Ishikawa (cell line): ENCODE results near the gene COG6.

Source experiments
- CEBPB ChIP-seq: IDR thresholded peaks from 2 replicates; pipeline ENCODE4 v1.6.1; 2012
- CREB1 ChIP-seq: IDR thresholded peaks from 2 replicates; pipeline ENCODE4 v1.6.1; 2012; ENCODE audit warnings: low read depth
- EGR1 ChIP-seq: IDR thresholded peaks from 2 replicates; pipeline ENCODE4 v1.6.1; 2012
- EP300 ChIP-seq: IDR thresholded peaks from 2 replicates; pipeline ENCODE4 v1.6.1; 2012; ENCODE audit warnings: borderline replicate concordance
- FOXM1 ChIP-seq: IDR thresholded peaks from 2 replicates; pipeline ENCODE4 v1.6.1; 2012; ENCODE audit warnings: low read depth, borderline replicate concordance
- MAX ChIP-seq: IDR thresholded peaks from 2 replicates; pipeline ENCODE4 v1.6.1; 2012
- NFIC ChIP-seq: IDR thresholded peaks from 2 replicates; pipeline ENCODE4 v1.6.1; 2012
- RAD21 ChIP-seq: IDR thresholded peaks from 2 replicates; pipeline ENCODE4 v1.6.1; 2012; ENCODE audit warnings: low read depth
- REST ChIP-seq: IDR thresholded peaks from 2 replicates; pipeline ENCODE4 v1.6.1; 2012; ENCODE audit warnings: low read depth, mild to moderate bottlenecking
- TAF1 ChIP-seq: IDR thresholded peaks from 2 replicates; pipeline ENCODE4 v1.6.1; 2012; ENCODE audit warnings: low read depth, mild to moderate bottlenecking
- TCF12 ChIP-seq: IDR thresholded peaks from 2 replicates; pipeline ENCODE4 v1.6.1; 2012; ENCODE audit warnings: low read depth
- TEAD4 ChIP-seq: IDR thresholded peaks from 2 replicates; pipeline ENCODE4 v1.6.1; 2012
- USF1 ChIP-seq: IDR thresholded peaks from 2 replicates; pipeline ENCODE4 v1.6.1; 2012
- YY1 ChIP-seq: IDR thresholded peaks from 2 replicates; pipeline ENCODE4 v1.6.1; 2012; ENCODE audit warnings: low read depth
- ZBTB7A ChIP-seq: IDR thresholded peaks from 2 replicates; pipeline ENCODE4 v1.6.1; 2012; ENCODE audit warnings: low read depth

The COG6 gene

GRCh38 chr13:39737047-39737446 is 81.6 kb downstream of the COG6 start:
- no peak for TF ChIP-seq CREB1
- TF ChIP-seq FOXM1, result no peak

GRCh38 chr13:39740761-39741160 is 85.3 kb downstream of the COG6 start:
- TF ChIP-seq NFIC (no peak), USF1 (no peak), MAX (no peak), TAF1 (no peak), YY1 (no peak), CREB1 (no peak), ZBTB7A (no peak), EGR1 (no peak), RAD21 (no peak), TEAD4 (no peak), REST (no peak), EP300 (no peak), FOXM1 (no peak), TCF12 (no peak), CEBPB (no peak)

GRCh38 chr13:39748961-39749360 is 93.5 kb downstream of the COG6 start:
- TF ChIP-seq RAD21 (no peak), USF1 (no peak), REST (no peak), NFIC (no peak), CEBPB (no peak), FOXM1 (no peak), ZBTB7A (no peak), EP300 (no peak), MAX (no peak), YY1 (no peak), TCF12 (no peak), TAF1 (no peak), EGR1 (no peak), TEAD4 (no peak)

- TF ChIP-seq EP300 (no peak), ZBTB7A (no peak), RAD21 (no peak), CEBPB (no peak), NFIC (no peak), EGR1 (no peak), FOXM1 (no peak), YY1 (no peak), TCF12 (no peak), TEAD4 (no peak), CREB1 (no peak), USF1 (no peak), TAF1 (no peak), REST (no peak), MAX (no peak)
Observed at GRCh38 chr13:39749528-39749927, 94.1 kb downstream of the COG6 start.
